ENCODE measurements around the gene GNG8. TPM values are rescaled to one million over a fixed set of nuclear protein-coding genes. Genes with fewer than 3 reads are reported as not detected.

The GNG8 gene
- total and polyA plus RNA-seq, 2 donors (not counting 1 experiment from before 2014, with no cell fraction given): 6.7 TPM; not detected in 1

DNA sequence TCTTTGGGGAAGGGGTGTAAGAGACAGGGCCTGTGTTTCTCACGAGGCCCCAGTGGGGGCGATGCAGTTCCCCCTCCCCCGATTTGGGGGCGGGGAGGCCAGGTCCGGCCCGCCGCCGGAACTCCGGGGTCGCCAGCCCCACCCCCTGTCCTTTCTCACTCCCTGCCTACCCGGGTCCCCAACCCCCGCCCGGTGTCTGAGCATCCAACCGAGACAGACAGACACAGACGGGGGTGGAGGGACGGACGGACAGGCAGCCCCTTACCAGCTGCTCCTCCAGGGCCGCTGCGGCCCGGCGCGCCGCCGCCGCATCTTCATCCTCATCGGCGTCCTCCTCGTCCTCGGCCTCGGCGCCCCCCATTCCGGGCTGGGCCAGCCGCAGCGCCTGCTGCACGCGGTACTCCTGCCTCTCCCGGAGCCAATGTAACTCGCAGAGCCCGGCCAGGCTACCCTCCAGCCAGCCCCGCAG, 24.6 kb upstream of the GNG8 start:
- Histone ChIP-seq H3K27ac (ENCODE audit: low read length in 2 of 2) (no peak overlapping the region), H2AFZ (ENCODE audit: insufficient read depth, low read depth, low read length, poor library complexity, severe bottlenecking) (peak overlapping the region; percentile 67), H3K36me3 (replicated peaks in 1 of 2; ENCODE audit: control extremely low read depth in 1 of 2, control insufficient read depth in 1 of 2, extremely low read depth in 1 of 2, insufficient read depth in 2 of 2, low read length in 1 of 2) (no peaks in the 10 kb centered on the region), H3K4me1 (ENCODE audit: control insufficient read depth in 2 of 2, insufficient read depth in 2 of 2, low read length in 2 of 2) (peaks cover 28 to 31% of the 10 kb centered on the region in 2 donors), H3K79me2 (ENCODE audit: control insufficient read depth, insufficient read depth, low read length) (no peaks in the 10 kb centered on the region), H3K9ac (ENCODE audit: low read length) (peak overlapping the region; percentile 67), H4K20me1 (ENCODE audit: control insufficient read depth, insufficient read depth, low read length, poor library complexity, severe bottlenecking) (no peaks in the 10 kb centered on the region), H3K27me3 (replicated peaks in 1 of 4; ENCODE audit: control extremely low read depth in 1 of 4, control insufficient read depth in 3 of 4, insufficient read depth in 4 of 4, low read length in 3 of 4) (peaks cover 0 to 40% (median 22%) of the 10 kb centered on the region in 4 experiments), H3K4me2 (replicated peaks; ENCODE audit: low read depth, low read length, poor library complexity, severe bottlenecking) (peak overlapping the region; percentile 94), H3K4me3 (ENCODE audit: control extremely low read depth in 1 of 5, extremely low read depth in 1 of 5, insufficient read depth in 1 of 5, low read depth in 2 of 5, low read length in 4 of 5) (peak overlapping the region in 4 of 5 experiments; percentile 32 to 60 (median 54)), H3K9me3 (ENCODE audit: control extremely low read depth in 1 of 3, control insufficient read depth in 2 of 3, insufficient read depth in 1 of 3, low read length in 2 of 3) (peaks cover 0 to 10% (median 2%) of the 10 kb centered on the region in 3 donors)
- DNase-seq (no peak), ATAC-seq (ENCODE audit: low read depth) (no peak)
- under 1% methylated on average over 40 of the region's 40 CpGs for WGBS (ENCODE audit: insufficient coverage)
- H3K4me3 Mint-ChIP-seq: peak overlapping the region; percentile 85
- no peak for TF ChIP-seq EZH2 (IDR thresholded peaks at IDR 0.05; ENCODE audit: borderline replicate concordance, insufficient read depth, low read depth, low read length, poor library complexity, severe bottlenecking)
- TF ChIP-seq, protein P1, sequence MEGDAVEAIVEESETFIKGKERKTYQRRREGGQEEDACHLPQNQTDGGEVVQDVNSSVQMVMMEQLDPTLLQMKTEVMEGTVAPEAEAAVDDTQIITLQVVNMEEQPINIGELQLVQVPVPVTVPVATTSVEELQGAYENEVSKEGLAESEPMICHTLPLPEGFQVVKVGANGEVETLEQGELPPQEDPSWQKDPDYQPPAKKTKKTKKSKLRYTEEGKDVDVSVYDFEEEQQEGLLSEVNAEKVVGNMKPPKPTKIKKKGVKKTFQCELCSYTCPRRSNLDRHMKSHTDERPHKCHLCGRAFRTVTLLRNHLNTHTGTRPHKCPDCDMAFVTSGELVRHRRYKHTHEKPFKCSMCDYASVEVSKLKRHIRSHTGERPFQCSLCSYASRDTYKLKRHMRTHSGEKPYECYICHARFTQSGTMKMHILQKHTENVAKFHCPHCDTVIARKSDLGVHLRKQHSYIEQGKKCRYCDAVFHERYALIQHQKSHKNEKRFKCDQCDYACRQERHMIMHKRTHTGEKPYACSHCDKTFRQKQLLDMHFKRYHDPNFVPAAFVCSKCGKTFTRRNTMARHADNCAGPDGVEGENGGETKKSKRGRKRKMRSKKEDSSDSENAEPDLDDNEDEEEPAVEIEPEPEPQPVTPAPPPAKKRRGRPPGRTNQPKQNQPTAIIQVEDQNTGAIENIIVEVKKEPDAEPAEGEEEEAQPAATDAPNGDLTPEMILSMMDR (IDR thresholded peaks at IDR 0.05): no peak
- H3K4me1 Mint-ChIP-seq: peaks cover 23% of the 10 kb centered on the region
- no peak overlapping the region for H3K27ac Mint-ChIP-seq
- ChIA-PET POLR2A (interaction anchor here (0.5 to 2.4 kb wide), 10 partner anchors 23 to 1568 kb away, joined by 3 to 30 read pairs (median 6); partner anchors contain the start of gene CALM3), CTCF (interaction anchor here (0.9 to 12.3 kb wide), 13 partner anchors 8 to 134 kb away, joined by 3 to 447 read pairs (median 7); partner anchors contain the start of genes CALM3, GNG8 and PTGIR)
- H3K9me3 Mint-ChIP-seq (ENCODE audit: insufficient read depth): no peaks in the 10 kb centered on the region
- peaks cover 18% of the 10 kb centered on the region for H3K27me3 Mint-ChIP-seq
- intact Hi-C loops (cut with micrococcal nuclease): loop anchor here (1.0 to 2.0 kb wide), 9 partner anchors 26 to 452 kb away; partner anchors contain the start of genes ARHGAP35, FKRP, SLC1A5 and STRN4

DNA sequence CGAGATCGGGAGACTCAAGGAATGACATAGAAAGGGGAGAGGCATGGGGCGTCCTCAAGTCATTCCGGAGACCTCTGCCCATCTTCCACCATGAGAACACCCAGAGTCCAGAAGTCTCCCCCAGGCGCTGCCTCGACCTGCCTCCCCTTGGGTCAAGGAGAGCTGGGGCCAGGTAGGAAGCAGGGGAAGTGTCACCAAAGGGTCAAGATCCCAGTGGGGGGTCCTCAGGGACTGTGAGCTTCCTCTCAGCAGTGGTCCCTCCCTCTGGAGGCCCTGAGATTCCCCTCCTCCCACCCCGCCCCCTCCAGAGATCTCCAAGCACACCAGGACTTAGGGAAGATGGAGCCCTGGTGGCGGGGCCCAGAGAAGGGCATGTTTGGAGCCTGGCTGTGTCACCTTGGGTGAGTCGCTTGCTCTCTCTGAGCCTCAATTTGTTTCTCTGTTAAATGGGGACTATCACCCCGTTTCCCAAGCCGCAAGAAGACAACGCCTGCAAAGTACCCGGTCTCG, 24.1 kb upstream of the GNG8 start:
- H3K4me1 Mint-ChIP-seq: peaks cover 23% of the 10 kb centered on the region
- Histone ChIP-seq H3K4me1 (ENCODE audit: control insufficient read depth in 2 of 2, insufficient read depth in 2 of 2, low read length in 2 of 2) (peaks cover 28 to 31% of the 10 kb centered on the region in 2 donors), H3K79me2 (ENCODE audit: control insufficient read depth, insufficient read depth, low read length) (no peaks in the 10 kb centered on the region), H4K20me1 (ENCODE audit: control insufficient read depth, insufficient read depth, low read length, poor library complexity, severe bottlenecking) (no peaks in the 10 kb centered on the region), H3K27me3 (replicated peaks in 1 of 4; ENCODE audit: control extremely low read depth in 1 of 4, control insufficient read depth in 3 of 4, insufficient read depth in 4 of 4, low read length in 3 of 4) (peaks cover 0 to 40% (median 22%) of the 10 kb centered on the region in 4 experiments), H3K36me3 (replicated peaks in 1 of 2; ENCODE audit: control extremely low read depth in 1 of 2, control insufficient read depth in 1 of 2, extremely low read depth in 1 of 2, insufficient read depth in 2 of 2, low read length in 1 of 2) (no peaks in the 10 kb centered on the region), H3K4me2 (replicated peaks; ENCODE audit: low read depth, low read length, poor library complexity, severe bottlenecking) (peak overlapping the region; percentile 94), H3K9me3 (ENCODE audit: control extremely low read depth in 1 of 3, control insufficient read depth in 2 of 3, insufficient read depth in 1 of 3, low read length in 2 of 3) (peaks cover 0 to 10% (median 2%) of the 10 kb centered on the region in 3 donors), H3K27ac (ENCODE audit: low read length in 2 of 2) (no peak overlapping the region), H3K4me3 (ENCODE audit: control extremely low read depth in 1 of 5, extremely low read depth in 1 of 5, insufficient read depth in 1 of 5, low read depth in 2 of 5, low read length in 4 of 5) (peak overlapping the region in 4 of 5 experiments; percentile 32 to 60 (median 54)), H2AFZ (ENCODE audit: insufficient read depth, low read depth, low read length, poor library complexity, severe bottlenecking) (no peak overlapping the region), H3K9ac (ENCODE audit: low read length) (peak overlapping the region; percentile 67)
- POLR2A ChIA-PET: interaction anchor here (0.9 to 2.4 kb wide), 2 partner anchors 24 to 42 kb away, joined by 3 to 30 read pairs; partner anchors contain the start of gene GNG8
- CTCF ChIA-PET: interaction anchor here (1.0 to 12.3 kb wide), 3 partner anchors 32 to 59 kb away, joined by 3 to 447 read pairs (median 4); partner anchors contain the start of gene CALM3
- H3K9me3 Mint-ChIP-seq (ENCODE audit: insufficient read depth): no peaks in the 10 kb centered on the region
- intact Hi-C loops (cut with micrococcal nuclease): loop anchor here (2.0 kb wide), 1 partner anchor 453 kb away; the partner anchor contains the start of gene ZC3H4
- peaks cover 20% of the 10 kb centered on the region for H3K27me3 Mint-ChIP-seq
- H3K27ac Mint-ChIP-seq: peak overlapping the region; percentile 42
- DNase-seq: peak; percentile 47
- TF ChIP-seq, protein P1 (IDR thresholded peaks at IDR 0.05): no peak
- TF ChIP-seq EZH2 (IDR thresholded peaks at IDR 0.05; ENCODE audit: borderline replicate concordance, insufficient read depth, low read depth, low read length, poor library complexity, severe bottlenecking): no peak
- ATAC-seq (ENCODE audit: low read depth): no peak
- 7% methylated on average over 13 of the region's 14 CpGs for WGBS (ENCODE audit: insufficient coverage)
- H3K4me3 Mint-ChIP-seq: peak overlapping the region; percentile 78

All from B cell (primary cell).